HEK293T (cell line): ENCODE results near the gene BRPF1.

Experiments
- FOXK2 ChIP-seq: fragments of 450-650 bp; IDR thresholded peaks from 2 replicates; pipeline ENCODE4 v1.6.1; 2016; ENCODE audit warnings: mild to moderate bottlenecking
- HDGF ChIP-seq: fragments of 450-650 bp; IDR thresholded peaks from 2 replicates; pipeline ENCODE4 v1.6.1; 2017; ENCODE audit warnings: antibody characterized with exemption, borderline replicate concordance
- SP1 ChIP-seq: fragments of 450-650 bp; IDR thresholded peaks from 2 replicates; pipeline ENCODE4 v1.6.1; 2017
- SUZ12 ChIP-seq: fragments of 450-650 bp; IDR thresholded peaks from 2 replicates; pipeline ENCODE4 v1.6.1; 2016; ENCODE audit warnings: mild to moderate bottlenecking
- TARDBP ChIP-seq: fragments of 450-650 bp; IDR thresholded peaks from 2 replicates; pipeline ENCODE4 v1.6.1; 2016
- ZNF384 ChIP-seq: fragments of 450-650 bp; IDR thresholded peaks from 2 replicates; pipeline ENCODE4 v1.6.1; 2016

DNA sequence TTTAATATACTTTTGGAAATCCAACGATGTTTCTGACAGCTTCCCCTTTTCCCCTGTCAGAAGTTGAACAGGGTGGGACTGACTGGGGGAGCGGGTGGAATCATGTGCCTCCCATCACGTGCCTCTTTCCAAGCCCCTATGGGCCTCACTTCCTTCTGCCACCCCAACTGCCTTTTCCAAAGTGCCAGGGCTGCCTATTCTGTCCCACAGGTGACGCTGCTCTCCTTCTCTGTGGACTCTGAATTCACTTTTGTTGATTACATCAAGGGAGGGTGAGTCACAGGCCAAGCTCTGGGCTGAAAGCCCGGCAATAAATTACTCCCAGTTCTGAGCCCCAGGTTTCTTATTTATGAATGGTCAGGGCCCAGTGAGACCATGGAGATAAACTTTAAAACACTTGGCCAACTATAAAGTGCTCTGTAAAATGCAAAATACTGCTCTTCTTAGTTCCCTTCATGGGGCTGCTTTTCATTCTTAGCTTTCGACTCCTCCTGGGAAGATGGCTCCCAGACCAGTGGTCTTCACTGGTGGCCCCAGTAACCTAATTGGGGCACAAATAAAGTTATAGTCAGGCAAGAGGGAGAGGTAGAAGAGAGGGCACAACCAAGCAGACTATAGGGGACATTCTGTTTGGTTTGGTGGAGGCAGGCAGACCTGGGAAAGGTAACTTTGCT is 15.6 kb upstream of the BRPF1 start:
- TF ChIP-seq FOXK2 (no peak), SP1 (no peak), SUZ12 (no peak), HDGF (no peak), TARDBP (no peak), ZNF384 (no peak)
